ENCODE results near the gene HAVCR1.
"Not testable (repeated sequence)": the region's sequence is repeated elsewhere in the genome, so short reads cannot be mapped to it uniquely, and the experiment has no call there.

The HAVCR1 gene

DNA sequence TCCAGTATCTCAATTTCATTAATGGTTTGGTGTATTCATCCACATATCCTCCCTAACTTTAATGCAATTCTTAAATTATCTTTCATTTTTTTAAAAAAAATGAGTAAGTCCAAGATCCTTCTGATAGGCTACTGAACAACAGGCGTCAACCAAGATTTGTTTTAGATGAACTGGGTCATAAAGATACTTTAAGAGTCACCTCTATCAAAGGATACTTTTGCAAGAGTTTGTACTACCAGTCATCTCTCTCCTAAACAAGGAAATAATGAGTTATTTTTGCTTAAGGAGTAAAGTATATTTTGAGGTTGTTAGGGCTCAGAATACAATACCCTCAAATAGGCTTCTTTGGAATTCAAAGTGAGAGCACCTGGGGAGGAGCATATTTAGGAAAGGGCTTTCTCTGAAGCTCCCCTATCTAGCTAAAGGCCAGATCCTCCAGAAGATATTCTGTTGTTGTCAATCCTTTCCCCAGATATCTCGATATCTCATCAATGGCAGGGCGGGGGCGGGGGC lies 25.8 kb downstream of the HAVCR1 start:
- H3K27me3 ChIP-seq (ENCODE audit: insufficient read depth, low read length): no peaks in the 10 kb centered on the region
- H3K14ac ChIP-seq (ENCODE audit: low read length): no peak overlapping the region
- no peak overlapping the region for H3K9ac ChIP-seq (ENCODE audit: low read length)
- no peak overlapping the region for H2AFZ ChIP-seq (ENCODE audit: insufficient read depth, low read length, poor library complexity)
- no peak overlapping the region for H4K91ac ChIP-seq (ENCODE audit: low read depth, low read length)
- H3K4ac ChIP-seq (ENCODE audit: low read depth, low read length): no peak overlapping the region
- WGBS (ENCODE audit: extremely low coverage, insufficient coverage, insufficient read length): no CpG with 5 or more reads among the region's 4 CpGs
- peaks cover 6% of the 10 kb centered on the region for H3K79me1 ChIP-seq (ENCODE audit: low read length)
- H3K36me3 ChIP-seq (ENCODE audit: control insufficient read depth in 1 of 2, insufficient read depth in 2 of 2, low read length in 2 of 2): no peaks in the 10 kb centered on the region
- H3K4me1 ChIP-seq (ENCODE audit: control insufficient read depth in 1 of 2, insufficient read depth in 2 of 2, low read length in 2 of 2): peaks cover 9% of the 10 kb centered on the region in 2 experiments
- no peak overlapping the region for H2AK5ac ChIP-seq (ENCODE audit: low read length)
- no peak overlapping the region for H3K27ac ChIP-seq (ENCODE audit: low read depth, low read length)
- no peak for DNase-seq
- H4K12ac ChIP-seq (ENCODE audit: low read depth, low read length): no peak overlapping the region
- no peak overlapping the region for H2BK120ac ChIP-seq (ENCODE audit: insufficient read depth, low read length, poor library complexity)
- no peak overlapping the region for H2BK12ac ChIP-seq (ENCODE audit: low read length)
- H2BK5ac ChIP-seq (ENCODE audit: low read depth, low read length, poor library complexity): no peak overlapping the region
- no peak overlapping the region for H3K4me2 ChIP-seq (ENCODE audit: low read length)
- no peak overlapping the region for H3K18ac ChIP-seq (ENCODE audit: low read length)
- H3K23ac ChIP-seq (ENCODE audit: low read length): no peak overlapping the region
- H3K9me3 ChIP-seq (ENCODE audit: insufficient read depth, low read depth, low read length): no peaks in the 10 kb centered on the region
- no peak overlapping the region for H4K8ac ChIP-seq (ENCODE audit: low read depth, low read length)
- H3K4me3 ChIP-seq (ENCODE audit: low read depth, low read length): no peak overlapping the region
- H3K79me2 ChIP-seq (ENCODE audit: control insufficient read depth, insufficient read depth, low read length, poor library complexity): no peaks in the 10 kb centered on the region

GRCh38 chr5:157030692-157031091 lies 28.2 kb downstream of the HAVCR1 start:
- H2BK12ac ChIP-seq (ENCODE audit: low read length): no peak overlapping the region
- H2AK5ac ChIP-seq (ENCODE audit: low read length): no peak overlapping the region
- no peak overlapping the region for H2BK120ac ChIP-seq (ENCODE audit: insufficient read depth, low read length, poor library complexity)
- H3K23ac ChIP-seq (ENCODE audit: low read length): no peak overlapping the region
- H3K27ac ChIP-seq (ENCODE audit: low read depth, low read length): no peak overlapping the region
- WGBS (ENCODE audit: extremely low coverage, insufficient coverage, insufficient read length): no CpG with 5 or more reads among the region's 3 CpGs
- no peak overlapping the region for H2AFZ ChIP-seq (ENCODE audit: insufficient read depth, low read length, poor library complexity)
- H3K18ac ChIP-seq (ENCODE audit: low read length): no peak overlapping the region
- H3K4ac ChIP-seq (ENCODE audit: low read depth, low read length): no peak overlapping the region
- H2BK5ac ChIP-seq (ENCODE audit: low read depth, low read length, poor library complexity): no peak overlapping the region
- no peak overlapping the region for H4K8ac ChIP-seq (ENCODE audit: low read depth, low read length)
- no peak overlapping the region for H3K9ac ChIP-seq (ENCODE audit: low read length)
- no peak overlapping the region for H4K12ac ChIP-seq (ENCODE audit: low read depth, low read length)
- peaks cover 9% of the 10 kb centered on the region in 2 experiments for H3K4me1 ChIP-seq (ENCODE audit: control insufficient read depth in 1 of 2, insufficient read depth in 2 of 2, low read length in 2 of 2)
- H3K27me3 ChIP-seq (ENCODE audit: insufficient read depth, low read length): no peaks in the 10 kb centered on the region
- no peaks in the 10 kb centered on the region for H3K36me3 ChIP-seq (ENCODE audit: control insufficient read depth in 1 of 2, insufficient read depth in 2 of 2, low read length in 2 of 2)
- H3K79me2 ChIP-seq (ENCODE audit: control insufficient read depth, insufficient read depth, low read length, poor library complexity): no peaks in the 10 kb centered on the region
- peaks cover 6% of the 10 kb centered on the region for H3K79me1 ChIP-seq (ENCODE audit: low read length)
- H4K91ac ChIP-seq (ENCODE audit: low read depth, low read length): no peak overlapping the region
- H3K4me2 ChIP-seq (ENCODE audit: low read length): no peak overlapping the region
- no peak overlapping the region for H3K4me3 ChIP-seq (ENCODE audit: low read depth, low read length)
- no peak overlapping the region for H3K14ac ChIP-seq (ENCODE audit: low read length)
- no peak for DNase-seq
- no peaks in the 10 kb centered on the region for H3K9me3 ChIP-seq (ENCODE audit: insufficient read depth, low read depth, low read length)

GRCh38 chr5:157029457-157029856 lies 29.5 kb downstream of the HAVCR1 start:
- no CpG with 5 or more reads among the region's 3 CpGs for WGBS (ENCODE audit: extremely low coverage, insufficient coverage, insufficient read length)
- Histone ChIP-seq H2AFZ (ENCODE audit: insufficient read depth, low read length, poor library complexity) (no peak overlapping the region), H3K9ac (ENCODE audit: low read length) (no peak overlapping the region), H2BK120ac (ENCODE audit: insufficient read depth, low read length, poor library complexity) (no peak overlapping the region), H3K36me3 (ENCODE audit: control insufficient read depth in 1 of 2, insufficient read depth in 2 of 2, low read length in 2 of 2) (no peaks in the 10 kb centered on the region), H3K4me2 (ENCODE audit: low read length) (no peak overlapping the region), H2BK12ac (ENCODE audit: low read length) (no peak overlapping the region), H3K4me3 (ENCODE audit: low read depth, low read length) (no peak overlapping the region), H3K18ac (ENCODE audit: low read length) (no peak overlapping the region), H3K79me2 (ENCODE audit: control insufficient read depth, insufficient read depth, low read length, poor library complexity) (no peaks in the 10 kb centered on the region), H2AK5ac (ENCODE audit: low read length) (no peak overlapping the region), H4K91ac (ENCODE audit: low read depth, low read length) (no peak overlapping the region), H3K23ac (ENCODE audit: low read length) (no peak overlapping the region), H3K4ac (ENCODE audit: low read depth, low read length) (no peak overlapping the region), H3K14ac (ENCODE audit: low read length) (no peak overlapping the region), H3K9me3 (ENCODE audit: insufficient read depth, low read depth, low read length) (no peaks in the 10 kb centered on the region), H3K79me1 (ENCODE audit: low read length) (peaks cover 5% of the 10 kb centered on the region), H3K27ac (ENCODE audit: low read depth, low read length) (no peak overlapping the region), H2BK5ac (ENCODE audit: low read depth, low read length, poor library complexity) (no peak overlapping the region), H3K27me3 (ENCODE audit: insufficient read depth, low read length) (no peaks in the 10 kb centered on the region), H3K4me1 (ENCODE audit: control insufficient read depth in 1 of 2, insufficient read depth in 2 of 2, low read length in 2 of 2) (peaks cover 6 to 7% of the 10 kb centered on the region in 2 experiments), H4K12ac (ENCODE audit: low read depth, low read length) (no peak overlapping the region), H4K8ac (ENCODE audit: low read depth, low read length) (no peak overlapping the region)
- DNase-seq: no peak

DNA sequence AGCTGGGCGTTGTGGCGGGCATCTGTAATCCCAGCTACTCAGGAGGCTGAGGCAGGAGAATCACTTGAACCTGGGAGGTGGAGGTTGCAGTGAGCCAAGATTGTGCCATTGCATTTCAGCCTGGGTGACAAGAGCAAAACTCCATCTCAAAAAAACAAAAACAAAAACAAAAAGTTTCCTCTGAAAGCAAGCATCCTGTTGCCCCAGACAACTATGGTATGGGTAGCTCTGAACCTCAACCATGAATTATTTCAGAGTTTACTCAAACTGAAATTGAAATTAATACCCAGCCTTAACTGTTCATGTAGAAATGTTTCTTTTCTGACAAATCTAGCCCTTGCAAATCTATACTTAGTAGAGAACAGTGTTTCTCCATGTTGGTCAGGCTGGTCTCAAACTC lies 31.3 kb downstream of the HAVCR1 start:
- H4K12ac ChIP-seq (ENCODE audit: low read depth, low read length); H2AK5ac ChIP-seq (ENCODE audit: low read length); H4K8ac ChIP-seq (ENCODE audit: low read depth, low read length); H3K79me1 ChIP-seq (ENCODE audit: low read length); H3K14ac ChIP-seq (ENCODE audit: low read length); H3K4me2 ChIP-seq (ENCODE audit: low read length); H4K91ac ChIP-seq (ENCODE audit: low read depth, low read length); H2AFZ ChIP-seq (ENCODE audit: insufficient read depth, low read length, poor library complexity); H3K27me3 ChIP-seq (ENCODE audit: insufficient read depth, low read length); H2BK5ac ChIP-seq (ENCODE audit: low read depth, low read length, poor library complexity); H2BK120ac ChIP-seq (ENCODE audit: insufficient read depth, low read length, poor library complexity); H3K36me3 ChIP-seq (ENCODE audit: control insufficient read depth in 1 of 2, insufficient read depth in 2 of 2, low read length in 2 of 2); H2BK12ac ChIP-seq (ENCODE audit: low read length); H3K4me3 ChIP-seq (ENCODE audit: low read depth, low read length); H3K27ac ChIP-seq (ENCODE audit: low read depth, low read length); DNase-seq; H3K18ac ChIP-seq (ENCODE audit: low read length); H3K4me1 ChIP-seq (ENCODE audit: control insufficient read depth in 1 of 2, insufficient read depth in 2 of 2, low read length in 2 of 2); H3K4ac ChIP-seq (ENCODE audit: low read depth, low read length); H3K79me2 ChIP-seq (ENCODE audit: control insufficient read depth, insufficient read depth, low read length, poor library complexity); H3K9me3 ChIP-seq (ENCODE audit: insufficient read depth, low read depth, low read length); H3K23ac ChIP-seq (ENCODE audit: low read length); H3K9ac ChIP-seq (ENCODE audit: low read length): not testable (repeated sequence)
- WGBS (ENCODE audit: extremely low coverage, insufficient coverage, insufficient read length): no CpG with 5 or more reads among the region's 2 CpGs
